ENCODE data around the gene ATP6V1D. TPM values are rescaled to one million over a fixed set of nuclear protein-coding genes. Genes with fewer than 3 reads are reported as not detected.

ATP6V1D gene
- total RNA-seq, 2 donors from 2014 or later = 94.3 to 101 TPM

DNA sequence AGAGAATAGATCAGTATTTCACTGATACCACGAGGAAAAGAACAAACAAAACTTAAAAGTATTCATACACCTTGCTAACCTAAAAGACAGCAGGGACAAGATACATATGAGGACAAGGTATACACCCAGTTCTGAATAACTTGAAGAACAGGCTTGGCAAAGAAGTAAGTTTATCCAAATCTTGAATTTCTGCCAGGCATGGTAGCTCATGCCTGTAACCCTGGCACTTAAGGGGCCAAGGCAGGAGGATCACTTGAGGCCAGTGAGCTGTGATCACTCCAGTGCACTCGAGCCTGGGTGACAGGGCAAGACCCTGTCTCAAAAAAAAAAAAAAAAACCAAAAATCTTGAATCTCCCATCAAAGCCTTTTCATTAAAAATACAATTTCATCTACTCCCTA, 25.5 kb upstream of the ATP6V1D start:
- H3K27ac ChIP-seq = peak overlapping the region in 1 of 2 donors; percentile 52
- TF ChIP-seq, protein P1, sequence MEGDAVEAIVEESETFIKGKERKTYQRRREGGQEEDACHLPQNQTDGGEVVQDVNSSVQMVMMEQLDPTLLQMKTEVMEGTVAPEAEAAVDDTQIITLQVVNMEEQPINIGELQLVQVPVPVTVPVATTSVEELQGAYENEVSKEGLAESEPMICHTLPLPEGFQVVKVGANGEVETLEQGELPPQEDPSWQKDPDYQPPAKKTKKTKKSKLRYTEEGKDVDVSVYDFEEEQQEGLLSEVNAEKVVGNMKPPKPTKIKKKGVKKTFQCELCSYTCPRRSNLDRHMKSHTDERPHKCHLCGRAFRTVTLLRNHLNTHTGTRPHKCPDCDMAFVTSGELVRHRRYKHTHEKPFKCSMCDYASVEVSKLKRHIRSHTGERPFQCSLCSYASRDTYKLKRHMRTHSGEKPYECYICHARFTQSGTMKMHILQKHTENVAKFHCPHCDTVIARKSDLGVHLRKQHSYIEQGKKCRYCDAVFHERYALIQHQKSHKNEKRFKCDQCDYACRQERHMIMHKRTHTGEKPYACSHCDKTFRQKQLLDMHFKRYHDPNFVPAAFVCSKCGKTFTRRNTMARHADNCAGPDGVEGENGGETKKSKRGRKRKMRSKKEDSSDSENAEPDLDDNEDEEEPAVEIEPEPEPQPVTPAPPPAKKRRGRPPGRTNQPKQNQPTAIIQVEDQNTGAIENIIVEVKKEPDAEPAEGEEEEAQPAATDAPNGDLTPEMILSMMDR (IDR thresholded peaks at IDR 0.05) = no peak
- peak; percentile 66 for TF ChIP-seq POLR2AphosphoS5 (IDR thresholded peaks at IDR 0.05)
- H3K27me3 ChIP-seq (replicated peaks; ENCODE audit: insufficient read depth) = no peaks in the 10 kb centered on the region
- peak; percentile 32 for DNase-seq (ENCODE audit: low spot score)
- intact Hi-C loops (cut with DNase I) = no loop called here
- H3K4me3 ChIP-seq = no peak overlapping the region
- peaks cover 5% of the 10 kb centered on the region for H3K4me1 ChIP-seq (replicated peaks)
- 31% methylated on average over 2 of the region's 2 CpGs for WGBS
- peaks cover 2 to 13% of the 10 kb centered on the region in 2 donors for H3K36me3 ChIP-seq
- H3K9me3 ChIP-seq = no peaks in the 10 kb centered on the region

DNA sequence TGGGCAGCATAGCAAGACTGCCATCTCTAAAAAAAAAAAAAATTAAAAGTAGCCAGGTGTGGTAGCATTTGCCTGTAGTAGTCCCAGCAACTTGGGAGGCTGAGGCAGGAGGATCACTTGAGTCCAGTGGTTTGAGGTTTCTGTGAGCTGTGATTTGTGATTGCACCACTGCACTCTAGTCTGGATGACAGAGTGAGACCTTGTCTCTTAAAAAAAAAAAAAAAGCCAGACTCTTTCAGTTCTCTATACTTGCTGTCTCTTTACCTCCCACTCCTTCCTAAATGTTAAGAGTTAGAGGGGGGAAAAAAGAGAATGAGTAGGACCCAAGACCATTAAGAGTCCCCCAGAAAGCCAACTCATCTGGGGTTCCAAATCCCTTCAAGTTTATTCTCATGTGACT, 18.3 kb upstream of the ATP6V1D start:
- no peaks in the 10 kb centered on the region for H3K27me3 ChIP-seq (replicated peaks; ENCODE audit: insufficient read depth)
- H3K36me3 ChIP-seq = peaks cover 13 to 17% of the 10 kb centered on the region in 2 donors
- H3K27ac ChIP-seq = no peak overlapping the region
- intact Hi-C loops (cut with DNase I) = no loop called here
- no peak overlapping the region for H3K4me3 ChIP-seq
- H3K4me1 ChIP-seq (replicated peaks) = no peaks in the 10 kb centered on the region
- DNase-seq (ENCODE audit: low spot score) = no peak
- no peaks in the 10 kb centered on the region for H3K9me3 ChIP-seq
- no peak for TF ChIP-seq POLR2AphosphoS5 (IDR thresholded peaks at IDR 0.05)
- TF ChIP-seq, protein P1 (IDR thresholded peaks at IDR 0.05) = no peak
- no peak for TF ChIP-seq POLR2A (IDR thresholded peaks at IDR 0.05)

DNA sequence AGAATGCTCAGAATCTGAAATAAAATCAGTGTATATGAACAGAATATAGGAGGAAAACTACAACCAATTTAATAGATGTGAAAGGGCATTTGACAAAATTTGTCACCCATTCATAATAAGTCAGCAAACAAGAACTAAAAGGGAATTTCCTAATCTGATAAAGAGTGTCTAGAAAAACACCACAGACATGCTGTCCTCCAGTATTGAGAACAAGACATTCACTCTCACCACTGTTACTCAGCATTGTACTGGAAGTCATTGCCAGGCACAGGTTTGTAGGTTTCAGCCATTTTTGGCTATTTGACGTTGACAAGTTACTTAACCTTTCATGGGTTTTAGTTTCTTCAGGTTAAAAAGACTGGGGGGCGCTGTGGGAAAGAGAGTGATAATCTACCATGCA, 13.7 kb upstream of the ATP6V1D start:
- intact Hi-C loops (cut with DNase I) = no loop called here
- no peak overlapping the region for H3K27ac ChIP-seq
- TF ChIP-seq POLR2AphosphoS5 (IDR thresholded peaks at IDR 0.05) (no peak), POLR2A (IDR thresholded peaks at IDR 0.05) (no peak)
- TF ChIP-seq, protein P1 (IDR thresholded peaks at IDR 0.05) = no peak
- H3K9me3 ChIP-seq = no peaks in the 10 kb centered on the region
- WGBS = 87% methylated on average over 2 of the region's 2 CpGs
- H3K4me1 ChIP-seq (replicated peaks) = no peaks in the 10 kb centered on the region
- H3K36me3 ChIP-seq = peaks cover 4 to 11% of the 10 kb centered on the region in 2 donors
- no peak overlapping the region for H3K4me3 ChIP-seq
- no peak for DNase-seq (ENCODE audit: low spot score)
- no peaks in the 10 kb centered on the region for H3K27me3 ChIP-seq (replicated peaks; ENCODE audit: insufficient read depth)

DNA sequence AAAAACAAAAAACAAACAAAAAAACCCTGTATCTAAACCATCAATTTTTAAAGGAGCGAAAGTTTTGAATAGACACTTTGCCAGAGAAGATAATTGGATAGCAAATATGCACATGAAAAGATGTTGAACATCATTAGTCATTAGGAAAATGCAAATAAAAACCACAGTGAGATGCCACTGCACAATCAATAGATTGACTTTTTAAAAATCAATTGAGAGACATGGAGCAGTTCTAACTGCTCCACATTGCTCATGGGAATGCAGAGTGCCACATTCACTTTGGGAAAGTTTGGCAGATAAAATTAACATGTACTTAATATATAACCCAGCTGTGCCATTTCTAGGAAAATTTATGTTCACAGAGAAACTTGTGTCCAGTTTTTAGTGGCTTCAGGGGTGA, 13.2 kb upstream of the ATP6V1D start:
- intact Hi-C loops (cut with DNase I) = no loop called here
- no peak overlapping the region for H3K4me3 ChIP-seq
- no peaks in the 10 kb centered on the region for H3K9me3 ChIP-seq
- no peaks in the 10 kb centered on the region for H3K27me3 ChIP-seq (replicated peaks; ENCODE audit: insufficient read depth)
- peaks cover 4 to 11% of the 10 kb centered on the region in 2 donors for H3K36me3 ChIP-seq
- no peak overlapping the region for H3K27ac ChIP-seq
- no peak for TF ChIP-seq POLR2A (IDR thresholded peaks at IDR 0.05)
- TF ChIP-seq POLR2AphosphoS5 (IDR thresholded peaks at IDR 0.05) = no peak
- TF ChIP-seq, protein P1 (IDR thresholded peaks at IDR 0.05) = no peak
- WGBS = 94% methylated on average over 1 of the region's 1 CpG
- no peak for DNase-seq (ENCODE audit: low spot score)
- no peaks in the 10 kb centered on the region for H3K4me1 ChIP-seq (replicated peaks)

DNA sequence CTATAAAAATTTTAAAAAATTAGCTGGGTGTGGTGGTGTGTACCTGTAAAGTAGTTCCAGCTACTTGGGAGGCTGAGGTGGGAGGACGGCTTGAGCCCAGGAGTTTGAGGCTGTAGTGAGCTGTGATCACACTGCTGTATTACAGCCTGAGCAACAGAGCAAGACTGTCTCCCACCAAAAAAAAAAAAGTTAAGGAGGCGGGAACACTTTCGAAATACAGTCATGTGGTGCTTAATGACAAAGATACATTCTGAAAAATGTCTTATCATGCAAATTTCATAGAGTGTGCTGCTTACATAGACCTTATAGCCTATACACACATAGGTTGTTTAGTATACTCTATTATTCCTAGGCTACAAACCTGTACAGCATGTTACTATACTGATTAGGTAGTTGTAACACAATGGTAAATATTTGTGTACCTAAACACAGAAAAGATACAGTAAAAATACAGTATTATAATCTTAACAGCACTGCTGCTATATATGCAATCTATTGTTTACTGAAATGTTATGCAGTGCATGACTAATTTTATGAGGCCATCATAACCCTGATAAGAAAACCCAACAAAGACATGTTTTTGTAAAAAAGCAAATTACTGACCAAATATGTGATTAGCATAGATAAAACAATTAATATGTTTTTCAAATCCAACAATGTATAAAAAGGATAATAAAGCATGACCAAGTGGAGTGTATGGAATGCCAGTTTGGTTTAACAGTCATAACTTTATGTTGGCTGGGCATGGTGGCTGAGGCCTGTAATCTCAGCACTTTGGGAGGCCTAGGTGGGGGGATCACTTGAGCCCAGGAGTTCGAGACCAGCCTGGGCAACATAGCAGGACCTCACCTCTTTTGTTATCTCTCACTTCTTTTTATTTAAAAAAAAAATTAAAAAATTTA, 11.9 kb upstream of the ATP6V1D start:
- no peak for DNase-seq (ENCODE audit: low spot score)
- Histone ChIP-seq H3K9me3 (no peaks in the 10 kb centered on the region), H3K27ac (no peak overlapping the region), H3K36me3 (peaks cover 3 to 6% of the 10 kb centered on the region in 2 donors), H3K4me3 (no peak overlapping the region), H3K4me1 (replicated peaks) (no peaks in the 10 kb centered on the region), H3K27me3 (replicated peaks; ENCODE audit: insufficient read depth) (no peaks in the 10 kb centered on the region)
- intact Hi-C loops (cut with DNase I) = no loop called here
- TF ChIP-seq POLR2A (IDR thresholded peaks at IDR 0.05) (no peak), POLR2AphosphoS5 (IDR thresholded peaks at IDR 0.05) (no peak)
- TF ChIP-seq, protein P1 (IDR thresholded peaks at IDR 0.05) = no peak
- WGBS = 93% methylated on average over 4 of the region's 4 CpGs
